Hepatocyte (in vitro differentiated cells): Measurements from ENCODE around the gene JPH2.

Experiments
- EZH2 ChIP-seq: fragments of 200-600 bp; sonication (generic); IDR thresholded peaks from 2 replicates; pipeline ENCODE4 v1.6.1; 2016; ENCODE audit warnings: antibody characterized with exemption, mild to moderate bottlenecking, borderline replicate concordance
- EZH2phosphoT487 ChIP-seq: fragments of 200-600 bp; sonication (generic); IDR thresholded peaks from one replicate; pipeline ENCODE4 v1.6.1; 2018; ENCODE audit warnings: antibody characterized with exemption, mild to moderate bottlenecking, low read depth, moderate library complexity; ENCODE audit not compliant: unreplicated experiment, severe bottlenecking
- TF ChIP-seq, protein P1 (sequence below): fragments of 200-600 bp; sonication (generic); IDR thresholded peaks from 2 replicates; pipeline ENCODE4 v1.5.1; 2016; ENCODE audit warnings: antibody characterized with exemption, mild to moderate bottlenecking; ENCODE audit not compliant: poor library complexity

DNA sequence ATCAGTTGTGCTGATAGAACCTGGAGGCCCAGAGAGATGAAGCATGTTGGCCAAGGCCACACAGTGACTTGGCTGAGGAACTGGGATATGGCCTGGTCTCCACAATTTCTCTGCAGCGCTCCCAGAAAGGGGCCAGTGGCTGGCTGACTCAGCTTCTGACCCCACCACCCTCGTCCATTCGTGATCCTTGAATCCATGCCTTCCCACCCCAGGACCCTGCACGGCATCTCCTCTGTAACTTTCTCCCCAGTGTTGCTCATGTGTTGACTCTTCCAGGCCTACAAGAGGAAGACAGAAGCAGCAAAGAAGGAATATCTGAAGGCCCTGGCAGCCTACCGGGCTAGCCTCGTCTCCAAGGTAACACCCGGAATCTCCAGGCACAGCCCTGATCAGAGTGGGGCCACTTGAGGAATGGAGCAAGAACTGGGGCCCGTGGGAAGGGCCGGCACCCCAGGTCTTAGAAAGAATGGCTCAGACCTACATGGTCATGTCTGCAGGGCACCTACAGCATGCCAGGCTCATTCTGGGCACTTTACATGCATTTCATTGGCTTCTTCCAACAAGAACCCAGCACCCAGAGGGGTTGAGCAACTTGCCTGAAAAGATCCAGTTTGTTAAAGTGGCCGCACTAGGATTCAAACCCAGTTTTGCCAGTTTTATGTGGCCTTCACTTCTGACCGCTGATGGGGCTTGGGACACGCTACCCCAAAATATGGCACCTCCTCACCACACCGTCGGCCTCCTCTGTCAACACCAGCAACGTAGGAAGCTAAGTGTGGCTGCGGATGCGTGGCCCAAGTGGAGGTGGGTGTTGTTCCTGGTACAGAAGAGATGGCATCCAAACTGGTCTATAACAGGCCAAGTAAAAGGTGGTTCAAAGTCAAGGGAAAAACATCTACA, 122.2 kb downstream of the JPH2 start:
- TF ChIP-seq, protein P1, sequence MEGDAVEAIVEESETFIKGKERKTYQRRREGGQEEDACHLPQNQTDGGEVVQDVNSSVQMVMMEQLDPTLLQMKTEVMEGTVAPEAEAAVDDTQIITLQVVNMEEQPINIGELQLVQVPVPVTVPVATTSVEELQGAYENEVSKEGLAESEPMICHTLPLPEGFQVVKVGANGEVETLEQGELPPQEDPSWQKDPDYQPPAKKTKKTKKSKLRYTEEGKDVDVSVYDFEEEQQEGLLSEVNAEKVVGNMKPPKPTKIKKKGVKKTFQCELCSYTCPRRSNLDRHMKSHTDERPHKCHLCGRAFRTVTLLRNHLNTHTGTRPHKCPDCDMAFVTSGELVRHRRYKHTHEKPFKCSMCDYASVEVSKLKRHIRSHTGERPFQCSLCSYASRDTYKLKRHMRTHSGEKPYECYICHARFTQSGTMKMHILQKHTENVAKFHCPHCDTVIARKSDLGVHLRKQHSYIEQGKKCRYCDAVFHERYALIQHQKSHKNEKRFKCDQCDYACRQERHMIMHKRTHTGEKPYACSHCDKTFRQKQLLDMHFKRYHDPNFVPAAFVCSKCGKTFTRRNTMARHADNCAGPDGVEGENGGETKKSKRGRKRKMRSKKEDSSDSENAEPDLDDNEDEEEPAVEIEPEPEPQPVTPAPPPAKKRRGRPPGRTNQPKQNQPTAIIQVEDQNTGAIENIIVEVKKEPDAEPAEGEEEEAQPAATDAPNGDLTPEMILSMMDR, result no peak
- TF ChIP-seq EZH2 (no peak), EZH2phosphoT487 (no peak)
